ENCODE data around the gene SNX8.

GRCh38 chr7:2245883-2246675 lies 68.2 kb downstream of the SNX8 start:
- TF ChIP-seq POLR2A (IDR thresholded peaks at IDR 0.05), result no peak
- no peak for TF ChIP-seq CTCF (IDR thresholded peaks at IDR 0.05)

Data from prostate gland (tissue), 2 donors.